Astrocyte (in vitro differentiated cells and primary cell): ENCODE results near the gene RAC2. TPM values are rescaled to one million over a fixed set of nuclear protein-coding genes. Genes with fewer than 3 reads are reported as not detected.

ENCODE experiments used
- DNase-seq: peaks from one replicate; pipeline ENCODE4 v3.0.0-alpha.2; 2010; ENCODE audit warnings: low read depth
- FAIRE-seq: peaks from 2 replicates; lab custom pipeline; 2011; peaks lifted over from hg19 to GRCh38; lab: Jason Lieb, UNC
- H2AFZ ChIP-seq: 2 replicates; pipeline ENCODE4 v1.6.0; 2012; ENCODE audit warnings: low read depth, low read length, inconsistent platforms
- H3K27ac ChIP-seq: 2 replicates; pipeline ENCODE4 v1.5.1; 2011; ENCODE audit warnings: low read depth, low read length, inconsistent platforms
- H3K27me3 ChIP-seq: 2 replicates; pipeline ENCODE4 v1.6.0; 2011; ENCODE audit warnings: low read length, inconsistent platforms; ENCODE audit not compliant: insufficient read depth
- H3K36me3 ChIP-seq: 2 replicates; pipeline ENCODE4 v1.5.1; 2011; ENCODE audit warnings: low read length, inconsistent platforms; ENCODE audit not compliant: insufficient read depth
- H3K4me1 ChIP-seq: 2 replicates; pipeline ENCODE4 v1.5.1; 2011; ENCODE audit warnings: low read length, inconsistent platforms; ENCODE audit not compliant: insufficient read depth
- H3K4me2 ChIP-seq: 2 replicates; pipeline ENCODE4 v1.6.0; 2012; ENCODE audit warnings: low read length, inconsistent platforms
- H3K4me3 ChIP-seq: 2 replicates; pipeline ENCODE4 v1.5.1; 2011; ENCODE audit warnings: low read depth, mild to moderate bottlenecking, low read length, inconsistent platforms; ENCODE audit not compliant: insufficient read depth
- H3K79me2 ChIP-seq: 2 replicates; pipeline ENCODE4 v1.6.0; 2012; ENCODE audit warnings: mild to moderate bottlenecking, low read length, inconsistent platforms; ENCODE audit not compliant: insufficient read depth
- H3K9ac ChIP-seq: 2 replicates; pipeline ENCODE4 v1.6.0; 2012; ENCODE audit warnings: mild to moderate bottlenecking, low read length, inconsistent platforms
- H3K9me3 ChIP-seq: 2 replicates; pipeline ENCODE4 v1.5.1; 2012; ENCODE audit warnings: low read depth, mild to moderate bottlenecking, low read length, inconsistent platforms; ENCODE audit not compliant: insufficient read depth
- H4K20me1 ChIP-seq: 2 replicates; pipeline ENCODE4 v1.6.0; 2012; ENCODE audit warnings: low read length, inconsistent platforms; ENCODE audit not compliant: insufficient read depth
- H3K27ac Mint-ChIP-seq: one replicate; pipeline ENCODE4 v1.8.0; 2021; ENCODE audit warnings: mild to moderate bottlenecking, mixed read lengths; ENCODE audit not compliant: unreplicated experiment
- H3K27me3 Mint-ChIP-seq: one replicate; pipeline ENCODE4 v1.8.0; 2021; ENCODE audit warnings: low read depth, mixed read lengths; ENCODE audit not compliant: unreplicated experiment
- H3K36me3 Mint-ChIP-seq: one replicate; pipeline ENCODE4 v1.8.0; 2021; ENCODE audit warnings: low read depth, mixed read lengths; ENCODE audit not compliant: unreplicated experiment
- H3K4me1 Mint-ChIP-seq: one replicate; pipeline ENCODE4 v1.8.0; 2021; ENCODE audit warnings: low read depth, mixed read lengths; ENCODE audit not compliant: unreplicated experiment
- H3K4me3 Mint-ChIP-seq: one replicate; pipeline ENCODE4 v1.8.0; 2021; ENCODE audit warnings: mild to moderate bottlenecking, moderate library complexity, mixed read lengths; ENCODE audit not compliant: unreplicated experiment
- H3K9me3 Mint-ChIP-seq: one replicate; pipeline ENCODE4 v1.8.0; 2021; ENCODE audit warnings: mild to moderate bottlenecking, mixed read lengths; ENCODE audit not compliant: unreplicated experiment
- EZH2 ChIP-seq: IDR thresholded peaks from 2 replicates; pipeline ENCODE4 v1.6.1; 2012; ENCODE audit warnings: mild to moderate bottlenecking, low read length, inconsistent platforms; ENCODE audit not compliant: insufficient read depth
- total RNA-seq: library from RNA; stranded (reverse); gene quantifications from 2 replicates; pipeline ENCODE4 v1.2.1, GENCODE V29; 2021
- TF ChIP-seq, protein P1 (sequence below): IDR thresholded peaks from 2 replicates; pipeline ENCODE4 v1.5.1; 2011; ENCODE audit warnings: low read depth, mild to moderate bottlenecking, inconsistent platforms, low read length, moderate library complexity; ENCODE audit not compliant: insufficient read depth

RAC2 gene
- total RNA-seq, 1 donor from 2014 or later, result 0.61 TPM

- Mint-ChIP-seq H3K4me1 (peaks cover 14% of the 10 kb centered on the region), H3K9me3 (peaks cover 9% of the 10 kb centered on the region), H3K27ac (no peak overlapping the region), H3K4me3 (no peak overlapping the region), H3K36me3 (no peaks in the 10 kb centered on the region), H3K27me3 (no peaks in the 10 kb centered on the region)
- no peaks in the 10 kb centered on the region for H3K36me3 ChIP-seq
- DNase-seq (no peak), FAIRE-seq (no peak)
- no peak for TF ChIP-seq EZH2
- TF ChIP-seq, protein P1, sequence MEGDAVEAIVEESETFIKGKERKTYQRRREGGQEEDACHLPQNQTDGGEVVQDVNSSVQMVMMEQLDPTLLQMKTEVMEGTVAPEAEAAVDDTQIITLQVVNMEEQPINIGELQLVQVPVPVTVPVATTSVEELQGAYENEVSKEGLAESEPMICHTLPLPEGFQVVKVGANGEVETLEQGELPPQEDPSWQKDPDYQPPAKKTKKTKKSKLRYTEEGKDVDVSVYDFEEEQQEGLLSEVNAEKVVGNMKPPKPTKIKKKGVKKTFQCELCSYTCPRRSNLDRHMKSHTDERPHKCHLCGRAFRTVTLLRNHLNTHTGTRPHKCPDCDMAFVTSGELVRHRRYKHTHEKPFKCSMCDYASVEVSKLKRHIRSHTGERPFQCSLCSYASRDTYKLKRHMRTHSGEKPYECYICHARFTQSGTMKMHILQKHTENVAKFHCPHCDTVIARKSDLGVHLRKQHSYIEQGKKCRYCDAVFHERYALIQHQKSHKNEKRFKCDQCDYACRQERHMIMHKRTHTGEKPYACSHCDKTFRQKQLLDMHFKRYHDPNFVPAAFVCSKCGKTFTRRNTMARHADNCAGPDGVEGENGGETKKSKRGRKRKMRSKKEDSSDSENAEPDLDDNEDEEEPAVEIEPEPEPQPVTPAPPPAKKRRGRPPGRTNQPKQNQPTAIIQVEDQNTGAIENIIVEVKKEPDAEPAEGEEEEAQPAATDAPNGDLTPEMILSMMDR, result no peak
- H2AFZ ChIP-seq, result no peak overlapping the region
- no peaks in the 10 kb centered on the region for H3K79me2 ChIP-seq
- H3K4me1 ChIP-seq, result peaks cover 31% of the 10 kb centered on the region
- H3K4me3 ChIP-seq, result no peak overlapping the region
- no peak overlapping the region for H3K9ac ChIP-seq
- H3K27ac ChIP-seq, result no peak overlapping the region
- peaks cover 6% of the 10 kb centered on the region for H4K20me1 ChIP-seq
- H3K4me2 ChIP-seq, result no peak overlapping the region
- no peaks in the 10 kb centered on the region for H3K9me3 ChIP-seq
- no peaks in the 10 kb centered on the region for H3K27me3 ChIP-seq
These were observed 50.4 kb downstream of the RAC2 start for GRCh38 chr22:37193629-37194191.

- Histone ChIP-seq H3K27ac (no peak overlapping the region), H3K9ac (no peak overlapping the region), H3K36me3 (no peaks in the 10 kb centered on the region), H3K79me2 (no peaks in the 10 kb centered on the region), H3K4me3 (no peak overlapping the region), H3K9me3 (no peaks in the 10 kb centered on the region), H2AFZ (no peak overlapping the region), H4K20me1 (peaks cover 6% of the 10 kb centered on the region), H3K4me1 (peaks cover 35% of the 10 kb centered on the region), H3K4me2 (no peak overlapping the region), H3K27me3 (no peaks in the 10 kb centered on the region)
- Mint-ChIP-seq H3K36me3 (no peaks in the 10 kb centered on the region), H3K4me1 (peaks cover 15% of the 10 kb centered on the region), H3K4me3 (no peak overlapping the region), H3K27ac (no peak overlapping the region), H3K27me3 (no peaks in the 10 kb centered on the region), H3K9me3 (peaks cover 9% of the 10 kb centered on the region)
- FAIRE-seq (no peak), DNase-seq (no peak)
- TF ChIP-seq, protein P1, result no peak
- TF ChIP-seq EZH2, result no peak
These were observed 51.3 kb downstream of the RAC2 start for GRCh38 chr22:37192741-37193140.

DNA sequence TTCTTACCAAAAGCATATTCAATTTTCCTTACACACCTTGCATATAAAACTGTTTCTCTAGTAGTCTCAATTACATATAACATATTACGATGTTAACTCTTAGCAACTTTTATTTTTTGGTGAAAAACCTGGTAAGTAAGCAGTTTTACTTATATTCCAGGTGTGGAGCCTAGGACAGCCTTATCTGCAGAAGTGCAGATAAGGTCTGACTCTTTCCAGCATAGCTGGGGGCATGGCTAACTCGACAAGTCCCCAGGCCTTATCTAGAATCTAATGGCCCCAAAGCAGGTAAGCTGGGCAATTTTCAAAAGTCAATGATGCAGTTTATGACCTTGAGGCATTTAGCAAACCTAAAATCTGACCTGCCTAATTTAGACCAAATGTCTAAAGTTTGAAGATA is 51.9 kb downstream of the RAC2 start:
- peaks cover 2% of the 10 kb centered on the region for H4K20me1 ChIP-seq
- no peak overlapping the region for H3K4me2 ChIP-seq
- no peaks in the 10 kb centered on the region for H3K36me3 ChIP-seq
- H3K9ac ChIP-seq, result no peak overlapping the region
- FAIRE-seq (no peak), DNase-seq (no peak)
- Mint-ChIP-seq H3K27me3 (no peaks in the 10 kb centered on the region), H3K27ac (no peak overlapping the region), H3K4me3 (no peak overlapping the region), H3K4me1 (peaks cover 18% of the 10 kb centered on the region), H3K9me3 (peaks cover 9% of the 10 kb centered on the region), H3K36me3 (no peaks in the 10 kb centered on the region)
- TF ChIP-seq EZH2, result no peak
- TF ChIP-seq, protein P1, result no peak
- no peaks in the 10 kb centered on the region for H3K27me3 ChIP-seq
- no peaks in the 10 kb centered on the region for H3K9me3 ChIP-seq
- no peak overlapping the region for H3K4me3 ChIP-seq
- peaks cover 35% of the 10 kb centered on the region for H3K4me1 ChIP-seq
- no peak overlapping the region for H3K27ac ChIP-seq
- H3K79me2 ChIP-seq, result no peaks in the 10 kb centered on the region
- no peak overlapping the region for H2AFZ ChIP-seq
